GM13976 (cell line): ENCODE measurements around the gene ALKBH8.
"Not testable (repeated sequence)": the region's sequence is repeated elsewhere in the genome, so short reads cannot be mapped to it uniquely, and the experiment has no call there.

Experiments
- DNase-seq: peaks from one replicate; pipeline ENCODE4 v3.0.0; 2012; ENCODE audit warnings: low spot score
- CTCF ChIP-seq: IDR thresholded peaks from 2 replicates; pipeline ENCODE4 v1.5.1; 2012; ENCODE audit warnings: borderline replicate concordance, mild to moderate bottlenecking; ENCODE audit not compliant: insufficient read depth; ENCODE audit errors: extremely low read depth, missing control alignments, control extremely low read depth
- in situ Hi-C: fragments of 300-500 bp; cut with MboI; formaldehyde crosslinking; loops from one replicate; pipeline ENCODE4 v1.12.0; 2022; ENCODE audit warnings: low sequenced_read_pairs, mixed read lengths, inconsistent platforms; ENCODE audit not compliant: unreplicated experiment

The ALKBH8 gene

GRCh38 chr11:107590460-107591377, 25.2 kb upstream of the ALKBH8 start, which contains the start of gene ELMOD1:
TSS of gene ELMOD1 (plus strand) at chr11:107591147. CDS start at chr11:107618190, 27,043 bp downstream.
- in situ Hi-C loops, result no loop called here
- TF ChIP-seq CTCF, result no peak
- peak; percentile 76 for DNase-seq

GRCh38 chr11:107587306-107587979, 21.9 kb upstream of the ALKBH8 start:
- no peak for TF ChIP-seq CTCF
- no peak for DNase-seq

GRCh38 chr11:107583629-107584195, 18.2 kb upstream of the ALKBH8 start:
- in situ Hi-C loops, result no loop called here
- TF ChIP-seq CTCF, result no peak
- DNase-seq, result no peak

More at GRCh38 chr11:107587306-107587979, 21.9 kb upstream of the ALKBH8 start:
- in situ Hi-C loops, result no loop called here

GRCh38 chr11:107581147-107581546, 15.6 kb upstream of the ALKBH8 start:
- no peak for TF ChIP-seq CTCF
- no peak for DNase-seq
- in situ Hi-C loops, result no loop called here

- not testable (repeated sequence) for DNase-seq
- in situ Hi-C loops, result loop anchor here (10.0 kb wide), 1 partner anchor 106 kb away; no protein-coding TSS in a partner anchor
These were observed 13.6 kb upstream of the ALKBH8 start for GRCh38 chr11:107579169-107579568.

- DNase-seq, result no peak
- TF ChIP-seq CTCF, result no peak
- in situ Hi-C loops, result loop anchor here (10.0 kb wide), 1 partner anchor 107 kb away; no protein-coding TSS in a partner anchor
These were observed 11.8 kb upstream of the ALKBH8 start for GRCh38 chr11:107577346-107577711.
